NCI-H2107 treated with DMSO at 0.1 percent for 48 hours (cell line): ENCODE results near the gene VIPR2.

ENCODE experiments used
- DNase-seq: peaks from one replicate; lab custom pipeline; 2025; ENCODE audit not compliant: unreplicated experiment; lab: John Stamatoyannopoulos, UW

The VIPR2 gene

GRCh38 chr7:159068893-159069448 lies 75.7 kb downstream of the VIPR2 start:
- no peak for DNase-seq

GRCh38 chr7:159068488-159068811 lies 76.2 kb downstream of the VIPR2 start:
- DNase-seq: no peak

GRCh38 chr7:159067576-159068487 lies 76.8 kb downstream of the VIPR2 start:
- no peak for DNase-seq

- DNase-seq: no peak
Measured at GRCh38 chr7:159066816-159067575, 77.7 kb downstream of the VIPR2 start.

GRCh38 chr7:159065852-159066480 lies 78.7 kb downstream of the VIPR2 start:
- no peak for DNase-seq

DNA sequence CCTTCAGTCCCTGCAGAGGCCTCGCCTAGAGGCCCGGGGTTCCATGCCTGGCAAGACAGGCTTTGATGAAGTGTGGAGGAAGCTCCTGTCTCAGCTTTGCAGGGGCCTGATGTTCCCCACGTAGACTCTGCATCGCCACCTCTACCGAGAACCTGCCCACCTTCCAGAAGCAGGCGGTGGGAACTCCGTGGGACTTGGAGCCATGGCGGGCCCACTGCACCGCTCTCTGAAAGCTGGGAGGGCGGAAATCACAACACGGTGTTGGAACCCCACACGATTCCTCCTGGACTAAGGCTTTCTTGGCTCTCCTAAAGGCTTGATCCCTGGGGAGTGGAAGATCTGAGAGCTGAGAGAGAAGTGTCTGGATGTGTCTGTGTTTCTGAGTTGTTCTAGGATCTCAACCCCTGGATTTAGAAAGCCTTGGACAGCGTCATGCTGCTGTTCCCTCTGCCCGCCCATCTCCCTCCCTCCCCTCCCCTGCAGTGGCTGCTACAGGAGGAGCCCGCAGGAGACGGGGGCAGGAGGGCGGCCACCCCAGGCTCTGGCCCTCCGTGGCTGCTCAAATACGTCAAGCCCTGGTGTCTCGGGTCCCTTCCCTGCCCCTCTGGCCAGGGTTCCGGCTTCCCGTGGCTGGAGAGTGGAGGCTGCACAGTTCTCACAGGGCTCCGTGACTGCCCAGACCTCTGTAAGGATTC lies 79.7 kb downstream of the VIPR2 start:
- no peak for DNase-seq

GRCh38 chr7:159064121-159064815 lies 80.4 kb downstream of the VIPR2 start:
- no peak for DNase-seq

- no peak for DNase-seq
Measured at GRCh38 chr7:159063046-159063840, 81.4 kb downstream of the VIPR2 start.

GRCh38 chr7:159062569-159062968 lies 82.1 kb downstream of the VIPR2 start:
- no peak for DNase-seq

- no peak for DNase-seq
Measured at GRCh38 chr7:159061674-159062212, 82.9 kb downstream of the VIPR2 start.

DNA sequence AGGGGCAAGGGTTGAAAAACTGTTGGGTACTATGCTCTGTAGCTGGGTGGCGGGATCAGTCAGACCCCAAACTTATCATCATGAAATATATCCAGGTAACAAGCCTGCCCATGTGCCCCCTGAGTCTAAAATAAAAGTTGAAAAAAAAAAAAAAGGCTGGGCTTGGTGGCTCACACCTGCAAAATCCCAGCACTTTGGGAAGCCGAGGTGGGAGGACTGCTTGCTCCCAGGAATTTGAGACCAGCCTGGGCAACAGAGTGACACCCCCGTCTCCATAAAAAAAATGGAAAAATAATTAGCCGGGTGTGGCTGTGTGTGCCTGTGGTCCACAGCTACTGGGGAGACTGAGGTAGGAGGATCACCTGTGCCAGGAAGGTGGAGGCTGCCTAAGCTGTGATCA lies 83.5 kb downstream of the VIPR2 start:
- no peak for DNase-seq

DNA sequence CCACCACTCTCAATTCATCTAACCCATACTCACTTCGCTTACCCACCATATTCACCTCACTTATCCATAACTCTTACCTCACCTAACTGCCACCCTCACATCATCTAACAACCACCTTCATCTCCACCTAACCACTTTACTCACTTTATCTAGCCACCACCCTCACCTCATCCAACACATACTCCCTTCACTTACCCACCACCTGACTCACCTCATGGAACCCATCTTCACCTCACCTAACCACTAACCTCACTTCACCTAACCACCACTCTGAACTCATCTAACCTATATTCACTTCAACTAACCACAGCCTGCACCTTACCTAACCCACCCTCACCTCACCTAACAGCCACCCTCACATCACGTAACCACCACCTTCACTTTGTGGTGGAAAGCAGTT lies 84.2 kb downstream of the VIPR2 start:
- DNase-seq: no peak

- no peak for DNase-seq
Measured at GRCh38 chr7:159059629-159060028, 85.0 kb downstream of the VIPR2 start.

DNA sequence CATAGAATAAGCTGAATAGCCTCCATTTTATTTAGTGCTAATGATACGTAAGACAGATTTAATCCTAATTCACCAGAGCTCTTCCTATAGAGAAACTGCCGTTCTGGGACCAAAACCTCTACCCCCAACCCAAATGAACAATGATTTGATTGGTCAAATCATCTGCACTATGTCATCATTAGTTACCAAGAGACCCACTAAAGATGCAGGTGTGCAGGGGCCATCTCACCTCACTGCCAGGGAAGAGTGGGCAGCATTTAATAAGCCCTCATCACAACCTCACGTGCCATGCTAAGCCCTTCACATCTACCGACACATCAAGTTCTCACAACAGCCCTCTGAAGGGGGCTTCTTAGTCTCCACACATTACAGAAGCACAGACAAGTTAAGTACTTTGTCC lies 87.0 kb downstream of the VIPR2 start:
- DNase-seq: no peak

DNA sequence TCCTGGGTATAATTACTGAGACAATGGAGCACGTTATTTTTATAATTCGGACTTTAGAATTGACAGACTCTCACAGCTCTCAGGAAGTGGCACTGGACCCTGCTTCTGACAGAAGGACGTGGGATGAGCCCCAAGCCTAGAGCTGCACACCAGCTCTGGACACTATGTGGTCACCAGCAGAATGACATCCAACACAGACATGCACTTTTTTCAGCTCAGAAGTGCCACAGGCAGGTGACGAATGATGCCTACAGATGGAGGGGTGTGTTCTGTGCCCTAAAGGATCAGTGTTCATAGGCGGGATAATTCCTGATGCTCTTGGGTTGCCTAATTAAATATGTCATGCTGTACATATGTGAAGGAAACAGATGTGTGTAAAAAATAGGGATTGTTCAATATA lies 87.9 kb downstream of the VIPR2 start:
- no peak for DNase-seq

DNA sequence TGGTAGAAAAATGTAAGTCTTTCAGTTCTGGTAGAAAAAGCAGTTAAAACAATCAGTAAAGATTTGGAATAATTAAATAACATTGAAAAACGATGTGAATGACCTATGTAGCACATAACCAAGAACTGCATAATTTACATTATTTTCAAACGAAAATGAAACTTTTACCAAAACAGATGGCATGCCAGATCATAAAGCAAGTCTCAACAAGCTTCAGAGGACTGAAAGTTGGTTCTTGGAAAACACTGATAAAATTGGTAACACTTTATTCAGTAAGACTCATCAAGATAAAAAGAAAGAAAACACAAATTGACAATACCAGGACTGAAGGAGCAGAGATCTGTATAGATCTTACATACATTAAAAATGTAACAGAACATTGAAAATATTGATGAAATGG lies 92.8 kb downstream of the VIPR2 start:
- no peak for DNase-seq

- no peak for DNase-seq
Measured at GRCh38 chr7:159050704-159051103, 94.0 kb downstream of the VIPR2 start.

GRCh38 chr7:159049266-159050025 lies 95.2 kb downstream of the VIPR2 start:
- no peak for DNase-seq

GRCh38 chr7:159048656-159049055 lies 96.0 kb downstream of the VIPR2 start:
- DNase-seq: no peak
